ENCODE measurements around the gene PRKCA.
"Not testable (repeated sequence)": the region's sequence is repeated elsewhere in the genome, so short reads cannot be mapped to it uniquely, and the experiment has no call there.

PRKCA gene

GRCh38 chr17:66351701-66352100 lies 49.3 kb downstream of the PRKCA start:
- DNase-seq (ENCODE audit: low read depth) = no peak

GRCh38 chr17:66353937-66354401 lies 51.6 kb downstream of the PRKCA start:
- DNase-seq (ENCODE audit: low read depth) = no peak

- DNase-seq (ENCODE audit: low read depth) = no peak
These were observed 52.1 kb downstream of the PRKCA start for GRCh38 chr17:66354472-66354871.

GRCh38 chr17:66354981-66355380 lies 52.6 kb downstream of the PRKCA start:
- DNase-seq (ENCODE audit: low read depth) = no peak

- DNase-seq (ENCODE audit: low read depth) = no peak
These were observed 53.1 kb downstream of the PRKCA start for GRCh38 chr17:66355510-66355909.

- DNase-seq (ENCODE audit: low read depth) = no peak
These were observed 54.6 kb downstream of the PRKCA start for GRCh38 chr17:66357037-66357436.

GRCh38 chr17:66359351-66359750 lies 56.9 kb downstream of the PRKCA start:
- DNase-seq (ENCODE audit: low read depth) = no peak

GRCh38 chr17:66360961-66361565 lies 58.6 kb downstream of the PRKCA start:
- not testable (repeated sequence) for DNase-seq (ENCODE audit: low read depth)

- DNase-seq (ENCODE audit: low read depth) = no peak
These were observed 62.1 kb downstream of the PRKCA start for GRCh38 chr17:66364508-66364907.

- DNase-seq (ENCODE audit: low read depth) = no peak
These were observed 62.6 kb downstream of the PRKCA start for GRCh38 chr17:66364990-66365490.

GRCh38 chr17:66365903-66366302 lies 63.5 kb downstream of the PRKCA start:
- no peak for DNase-seq (ENCODE audit: low read depth)

- no peak for DNase-seq (ENCODE audit: low read depth)
These were observed 64.7 kb downstream of the PRKCA start for GRCh38 chr17:66367107-66367506.

- no peak for DNase-seq (ENCODE audit: low read depth)
These were observed 67.4 kb downstream of the PRKCA start for GRCh38 chr17:66369830-66370229.

GRCh38 chr17:66371561-66371960 lies 69.1 kb downstream of the PRKCA start:
- no peak for DNase-seq (ENCODE audit: low read depth)

GRCh38 chr17:66372182-66372581 lies 69.8 kb downstream of the PRKCA start:
- no peak for DNase-seq (ENCODE audit: low read depth)

GRCh38 chr17:66373079-66373478 lies 70.7 kb downstream of the PRKCA start:
- DNase-seq (ENCODE audit: low read depth) = no peak

- DNase-seq (ENCODE audit: low read depth) = peak; percentile 34
These were observed 71.8 kb downstream of the PRKCA start for GRCh38 chr17:66373944-66374817.

- DNase-seq (ENCODE audit: low read depth) = no peak
These were observed 72.7 kb downstream of the PRKCA start for GRCh38 chr17:66375121-66375520.

- DNase-seq (ENCODE audit: low read depth) = no peak
These were observed 75.9 kb downstream of the PRKCA start for GRCh38 chr17:66378296-66378695.

GRCh38 chr17:66379544-66379943 lies 77.1 kb downstream of the PRKCA start:
- no peak for DNase-seq (ENCODE audit: low read depth)

GRCh38 chr17:66379996-66380395 lies 77.6 kb downstream of the PRKCA start:
- DNase-seq (ENCODE audit: low read depth) = no peak

- DNase-seq (ENCODE audit: low read depth) = no peak
These were observed 79.4 kb downstream of the PRKCA start for GRCh38 chr17:66381701-66382362.

- no peak for DNase-seq (ENCODE audit: low read depth)
These were observed 80.9 kb downstream of the PRKCA start for GRCh38 chr17:66383333-66383732.

Data from stimulated activated CD8-positive, alpha-beta memory T cell treated with anti-CD3 and anti-CD28 coated beads, Interleukin-4, amount 100 ng/mL, for 24 hours (primary cell).